ENCODE results near the gene RBM6. TPM values are rescaled to one million over a fixed set of nuclear protein-coding genes. Genes with fewer than 3 reads are reported as not detected.
"Not testable (repeated sequence)": the region's sequence is repeated elsewhere in the genome, so short reads cannot be mapped to it uniquely, and the experiment has no call there.

The RBM6 gene
- total RNA-seq, 1 donor from 2014 or later: 101 TPM

DNA sequence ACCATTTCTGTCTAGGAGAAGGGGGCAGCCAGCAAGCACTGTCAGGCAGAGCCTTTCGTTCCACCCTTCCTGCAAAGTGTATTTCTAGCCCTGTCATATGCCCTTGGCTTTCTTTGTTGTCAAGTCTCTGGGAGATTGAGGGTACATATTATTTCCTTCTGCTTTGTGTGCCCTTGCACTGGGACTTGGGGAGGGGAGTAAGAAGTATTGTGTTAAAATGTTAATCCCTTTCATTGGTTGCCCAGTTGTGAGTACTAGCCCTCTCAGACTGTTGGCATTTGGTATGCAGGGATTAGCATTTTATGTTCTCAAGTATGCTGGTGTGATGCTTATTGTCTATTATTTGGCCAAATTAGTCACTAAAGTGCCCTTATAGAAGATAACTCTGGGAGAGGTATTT, 63.9 kb downstream of the RBM6 start:
- intact Hi-C loops (cut with DNase I): no loop called here
- Histone ChIP-seq H3K4me3 (no peak overlapping the region), H3K36me3 (peaks cover 47% of the 10 kb centered on the region), H3K4me1 (no peaks in the 10 kb centered on the region), H3K9me3 (no peaks in the 10 kb centered on the region), H3K27ac (no peak overlapping the region), H3K27me3 (ENCODE audit: low read depth) (no peaks in the 10 kb centered on the region)
- ATAC-seq: no peak
- DNase-seq: no peak
- TF ChIP-seq, protein P1, sequence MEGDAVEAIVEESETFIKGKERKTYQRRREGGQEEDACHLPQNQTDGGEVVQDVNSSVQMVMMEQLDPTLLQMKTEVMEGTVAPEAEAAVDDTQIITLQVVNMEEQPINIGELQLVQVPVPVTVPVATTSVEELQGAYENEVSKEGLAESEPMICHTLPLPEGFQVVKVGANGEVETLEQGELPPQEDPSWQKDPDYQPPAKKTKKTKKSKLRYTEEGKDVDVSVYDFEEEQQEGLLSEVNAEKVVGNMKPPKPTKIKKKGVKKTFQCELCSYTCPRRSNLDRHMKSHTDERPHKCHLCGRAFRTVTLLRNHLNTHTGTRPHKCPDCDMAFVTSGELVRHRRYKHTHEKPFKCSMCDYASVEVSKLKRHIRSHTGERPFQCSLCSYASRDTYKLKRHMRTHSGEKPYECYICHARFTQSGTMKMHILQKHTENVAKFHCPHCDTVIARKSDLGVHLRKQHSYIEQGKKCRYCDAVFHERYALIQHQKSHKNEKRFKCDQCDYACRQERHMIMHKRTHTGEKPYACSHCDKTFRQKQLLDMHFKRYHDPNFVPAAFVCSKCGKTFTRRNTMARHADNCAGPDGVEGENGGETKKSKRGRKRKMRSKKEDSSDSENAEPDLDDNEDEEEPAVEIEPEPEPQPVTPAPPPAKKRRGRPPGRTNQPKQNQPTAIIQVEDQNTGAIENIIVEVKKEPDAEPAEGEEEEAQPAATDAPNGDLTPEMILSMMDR (IDR thresholded peaks at IDR 0.05): no peak

DNA sequence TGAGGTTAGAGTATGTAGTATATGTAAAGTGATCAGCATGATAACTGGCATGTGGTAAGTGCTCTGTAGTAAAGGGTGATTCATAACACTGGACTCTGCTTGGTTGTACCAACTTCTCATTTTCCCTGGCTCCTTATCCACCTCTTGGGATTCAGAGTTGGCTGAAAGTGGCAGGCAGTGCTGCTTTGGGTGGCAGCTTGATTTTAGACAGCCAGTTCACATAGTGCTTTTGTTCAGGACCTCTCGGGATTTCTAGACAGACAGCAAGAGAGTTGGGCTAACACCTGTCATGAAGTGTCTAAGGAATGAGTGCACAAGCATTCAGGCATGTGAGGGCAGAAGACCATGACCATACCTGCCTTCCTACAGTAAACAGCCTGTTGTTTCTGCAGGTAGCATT, 69.0 kb downstream of the RBM6 start:
- DNase-seq: no peak
- H3K27me3 ChIP-seq (ENCODE audit: low read depth): no peaks in the 10 kb centered on the region
- TF ChIP-seq, protein P1 (IDR thresholded peaks at IDR 0.05): no peak
- no peaks in the 10 kb centered on the region for H3K4me1 ChIP-seq
- H3K9me3 ChIP-seq: no peaks in the 10 kb centered on the region
- no peak overlapping the region for H3K27ac ChIP-seq
- H3K36me3 ChIP-seq: peaks cover 31% of the 10 kb centered on the region
- intact Hi-C loops (cut with DNase I): no loop called here
- ATAC-seq: peak in 1 of 2 donors; percentile 29
- H3K4me3 ChIP-seq: no peak overlapping the region

DNA sequence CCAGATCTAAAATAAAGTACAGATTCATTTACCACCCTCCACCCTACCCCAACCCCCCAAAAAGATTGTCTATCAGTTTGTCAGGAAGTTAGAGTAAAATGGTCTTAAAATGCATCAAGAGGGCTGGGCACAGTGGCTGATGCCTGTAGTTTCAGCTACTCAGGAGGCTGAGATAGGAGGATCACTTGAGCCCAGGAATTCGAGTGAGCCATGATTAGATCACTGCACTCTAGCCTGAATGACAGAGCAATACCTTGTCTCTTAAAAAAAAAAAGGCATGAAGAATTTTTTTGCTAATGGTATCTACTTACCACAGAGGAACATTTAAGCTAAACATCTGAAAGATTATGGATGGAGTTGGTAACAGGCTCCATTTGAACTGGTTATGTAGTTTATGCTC, 71.0 kb downstream of the RBM6 start:
- no peak for ATAC-seq
- H3K4me3 ChIP-seq: no peak overlapping the region
- H3K27ac ChIP-seq: no peak overlapping the region
- DNase-seq: no peak
- intact Hi-C loops (cut with DNase I): no loop called here
- peaks cover 31% of the 10 kb centered on the region for H3K36me3 ChIP-seq
- H3K9me3 ChIP-seq: no peaks in the 10 kb centered on the region
- H3K4me1 ChIP-seq: no peaks in the 10 kb centered on the region
- TF ChIP-seq, protein P1 (IDR thresholded peaks at IDR 0.05): no peak
- no peaks in the 10 kb centered on the region for H3K27me3 ChIP-seq (ENCODE audit: low read depth)

DNA sequence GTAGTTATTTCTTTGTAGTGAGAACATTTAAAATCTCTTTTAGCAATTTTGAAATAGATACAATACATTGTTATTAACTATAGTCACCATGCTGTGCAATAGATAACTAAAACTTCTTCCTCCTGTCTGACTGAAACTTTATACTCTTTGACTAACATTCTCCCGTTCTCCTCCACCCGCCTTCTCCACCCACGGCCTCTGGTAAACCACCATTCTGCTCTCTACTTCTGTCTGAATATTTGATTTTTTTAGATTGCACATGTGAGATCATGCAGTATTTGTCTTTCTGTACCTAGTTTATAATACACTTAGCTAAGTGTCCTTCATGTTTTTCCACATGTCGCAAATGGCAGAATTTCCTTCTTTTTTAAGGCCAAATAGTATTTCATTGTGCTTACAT, 76.0 kb downstream of the RBM6 start:
- ATAC-seq (no peak), DNase-seq (no peak)
- H3K27me3 ChIP-seq (ENCODE audit: low read depth): no peaks in the 10 kb centered on the region
- intact Hi-C loops (cut with DNase I): no loop called here
- no peaks in the 10 kb centered on the region for H3K9me3 ChIP-seq
- no peak overlapping the region for H3K27ac ChIP-seq
- no peak overlapping the region for H3K4me3 ChIP-seq
- peaks cover 36% of the 10 kb centered on the region for H3K36me3 ChIP-seq
- TF ChIP-seq, protein P1 (IDR thresholded peaks at IDR 0.05): no peak
- H3K4me1 ChIP-seq: no peaks in the 10 kb centered on the region

DNA sequence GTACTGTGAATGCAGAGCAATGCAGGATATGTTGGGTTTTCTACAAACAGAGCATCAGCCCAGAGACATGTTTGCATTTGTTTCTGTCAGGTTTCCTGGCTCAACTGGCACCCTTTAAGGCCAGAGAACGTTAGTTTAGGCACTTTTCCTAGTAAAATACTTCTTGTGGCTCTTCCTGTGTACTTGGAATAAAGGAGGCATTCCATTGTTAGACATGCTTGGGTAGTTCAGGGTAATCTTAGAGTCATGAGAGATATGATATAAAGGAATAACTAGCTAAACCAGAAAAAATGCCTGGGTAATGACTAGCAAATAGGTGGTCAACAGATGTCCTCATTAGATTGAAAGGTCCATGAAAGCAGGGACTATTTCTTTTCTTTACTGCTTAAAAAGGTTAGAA, 88.4 kb downstream of the RBM6 start:
- H3K27me3 ChIP-seq (ENCODE audit: low read depth): no peaks in the 10 kb centered on the region
- H3K4me3 ChIP-seq: no peak overlapping the region
- H3K4me1 ChIP-seq: no peaks in the 10 kb centered on the region
- H3K36me3 ChIP-seq: peaks cover 27% of the 10 kb centered on the region
- no peak overlapping the region for H3K27ac ChIP-seq
- DNase-seq: no peak
- TF ChIP-seq, protein P1 (IDR thresholded peaks at IDR 0.05): no peak
- ATAC-seq: no peak
- H3K9me3 ChIP-seq: no peaks in the 10 kb centered on the region
- intact Hi-C loops (cut with DNase I): no loop called here

DNA sequence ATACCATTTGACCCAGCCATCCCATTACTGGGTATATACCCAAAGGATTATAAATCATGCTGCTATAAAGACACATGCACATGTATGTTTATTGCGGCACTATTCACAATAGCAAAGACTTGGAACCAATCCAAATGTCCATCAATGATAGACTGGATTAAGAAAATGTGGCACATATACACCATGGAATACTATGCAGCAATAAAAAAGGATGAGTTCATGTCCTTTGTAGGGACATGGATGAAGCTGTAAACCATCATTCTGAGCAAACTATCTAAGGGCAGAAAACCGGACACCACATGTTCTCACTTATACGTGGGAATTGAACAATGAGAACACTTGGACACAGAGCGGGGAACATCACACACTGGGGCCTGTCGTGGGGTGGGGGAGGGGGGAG, 91.3 kb downstream of the RBM6 start:
- H3K4me1 ChIP-seq; H3K9me3 ChIP-seq; ATAC-seq; H3K27me3 ChIP-seq (ENCODE audit: low read depth); DNase-seq; H3K4me3 ChIP-seq; intact Hi-C loops (cut with DNase I); H3K27ac ChIP-seq: not testable (repeated sequence)
- H3K36me3 ChIP-seq: peaks cover 14% of the 10 kb centered on the region
